Small intestine (tissue), 7 donors: Measurements from ENCODE around the gene SPNS1. TPM values are rescaled to one million over a fixed set of nuclear protein-coding genes. Genes with fewer than 3 reads are reported as not detected.

ENCODE experiments used
- DNase-seq, 2 donors: peaks; one replicate each; pipeline versions ENCODE4 v3.0.0 to v3.0.0-alpha.2; 2013
- FAIRE-seq: peaks from 2 replicates; lab custom pipeline; 2012; peaks lifted over from hg19 to GRCh38; lab: Jason Lieb, UNC
- H3K27ac ChIP-seq, 3 donors: one replicate each; pipeline ENCODE4 v1.5.1; 2013; ENCODE audit warnings: low read length in 2 of 3, mild to moderate bottlenecking in 2 of 3, control low read depth in 1 of 3, inconsistent platforms in 1 of 3, low read depth in 1 of 3, moderate library complexity in 1 of 3
- H3K27me3 ChIP-seq, 3 donors: one replicate each; pipeline ENCODE4 v1.6.1; 2013; ENCODE audit warnings: low read length in 3 of 3, inconsistent platforms in 1 of 3; ENCODE audit not compliant: control insufficient read depth in 3 of 3, insufficient read depth in 3 of 3
- H3K36me3 ChIP-seq, 3 donors: one replicate each; pipeline ENCODE4 v1.6.1; 2013; ENCODE audit warnings: low read length in 3 of 3, inconsistent platforms in 1 of 3, low read depth in 1 of 3, mild to moderate bottlenecking in 1 of 3, moderate library complexity in 1 of 3; ENCODE audit not compliant: control insufficient read depth in 3 of 3, insufficient read depth in 2 of 3
- H3K4me1 ChIP-seq, 3 donors: one replicate each; pipeline ENCODE4 v1.6.1; 2013; ENCODE audit warnings: low read length in 2 of 3, inconsistent platforms in 1 of 3, low read depth in 1 of 3, mild to moderate bottlenecking in 1 of 3, moderate library complexity in 1 of 3; ENCODE audit not compliant: control insufficient read depth in 3 of 3, insufficient read depth in 2 of 3
- H3K4me3 ChIP-seq, 3 donors: one replicate each; pipeline ENCODE4 v1.5.1; 2013; ENCODE audit warnings: low read length in 3 of 3, control low read depth in 1 of 3, inconsistent platforms in 1 of 3, low read depth in 1 of 3, mild to moderate bottlenecking in 1 of 3, moderate library complexity in 1 of 3
- H3K9me3 ChIP-seq, 2 donors: one replicate each; pipeline ENCODE4 v1.6.1; 2013; ENCODE audit warnings: low read depth in 1 of 2, low read length in 1 of 2; ENCODE audit not compliant: control insufficient read depth in 2 of 2, insufficient read depth in 1 of 2
- WGBS, 3 donors: extraction: QIAGEN DNeasy Blood & Tissue Kit; methylation state at CpG; one replicate each; pipeline ENCODE4 v1.1.7; 2013; 5-methylcytosine and 5-hydroxymethylcytosine counted together
- polyA plus RNA-seq, 4 donors: library from polyadenylated mRNA; stranded (reverse) in 3 of 4; unstranded in 1 of 4; fragments of 200-250 nt in 3 of 4; fragments of 120-200 nt in 1 of 4; gene quantifications; one replicate each; pipeline versions ENCODE4 v1.2.1 to v1.2.3, GENCODE V29; 2013
- donor health status: healthy with polysubstance abuse.
- donor health status: control.
- donor health status: control.
- donor health status: Bipolar disorder and iron deficiency.
- donor health status: healthy.

Gene SPNS1
- polyA plus RNA-seq, 4 donors, result 41.7 to 68.8 (median 59.1) TPM

- DNase-seq (peak; percentile 67 to 82), FAIRE-seq (no peak)
- WGBS, 3 donors, result 26 to 73% (median 39%) methylated on average over 3 of the region's 3 CpGs
- H3K9me3 ChIP-seq, result no peaks in the 10 kb centered on the region
- H3K27me3 ChIP-seq, result no peaks in the 10 kb centered on the region
- H3K4me3 ChIP-seq, result no peak overlapping the region
- H3K4me1 ChIP-seq, result no peaks in the 10 kb centered on the region
- no peaks in the 10 kb centered on the region for H3K36me3 ChIP-seq
- peak overlapping the region in 1 of 3 donors; percentile 47 for H3K27ac ChIP-seq
These were observed 40.0 kb downstream of the SPNS1 start for GRCh38 chr16:29014561-29015069.

GRCh38 chr16:29022196-29022595 lies 47.6 kb downstream of the SPNS1 start:
- 76 to 84% (median 81%) methylated on average over 5 of the region's 5 CpGs for WGBS, 3 donors
- no peak overlapping the region for H3K4me3 ChIP-seq
- H3K27ac ChIP-seq, result no peak overlapping the region
- no peaks in the 10 kb centered on the region for H3K27me3 ChIP-seq
- H3K9me3 ChIP-seq, result no peaks in the 10 kb centered on the region
- FAIRE-seq (no peak), DNase-seq (no peak)
- no peaks in the 10 kb centered on the region for H3K36me3 ChIP-seq
- no peaks in the 10 kb centered on the region for H3K4me1 ChIP-seq

GRCh38 chr16:29023279-29024277 lies 49.0 kb downstream of the SPNS1 start:
- Histone ChIP-seq H3K9me3 (no peaks in the 10 kb centered on the region), H3K4me3 (no peak overlapping the region), H3K27ac (no peak overlapping the region), H3K27me3 (no peaks in the 10 kb centered on the region), H3K36me3 (no peaks in the 10 kb centered on the region), H3K4me1 (no peaks in the 10 kb centered on the region)
- DNase-seq (peak in 1 of 2 donors; percentile 17), FAIRE-seq (no peak)
- 68 to 76% (median 74%) methylated on average over 15 of the region's 15 CpGs for WGBS, 3 donors

DNA sequence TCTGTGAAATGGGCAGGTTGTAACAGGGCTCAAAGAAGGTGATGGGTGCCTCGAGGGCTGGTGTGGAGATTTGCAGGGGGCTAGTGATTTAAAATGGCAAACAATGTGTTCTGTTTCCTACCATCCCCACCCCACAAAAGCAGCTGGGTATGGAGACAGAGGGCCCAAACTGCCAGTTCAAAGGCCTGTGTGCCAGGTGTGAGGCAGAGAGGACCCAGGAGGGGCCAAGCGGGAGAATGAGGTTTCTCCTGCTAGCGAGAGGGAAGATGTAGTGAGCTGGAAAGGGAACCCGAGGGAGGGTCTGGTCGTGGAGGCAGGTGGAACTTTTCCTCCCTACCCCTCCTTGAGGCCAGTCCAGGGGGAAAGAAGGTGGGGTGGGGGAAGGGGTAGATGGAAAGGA lies 49.7 kb downstream of the SPNS1 start:
- Histone ChIP-seq H3K27ac (no peak overlapping the region), H3K4me3 (no peak overlapping the region), H3K9me3 (no peaks in the 10 kb centered on the region), H3K27me3 (no peaks in the 10 kb centered on the region), H3K36me3 (no peaks in the 10 kb centered on the region), H3K4me1 (no peaks in the 10 kb centered on the region)
- WGBS, 3 donors, result 55 to 60% (median 59%) methylated on average over 5 of the region's 5 CpGs
- FAIRE-seq, result no peak
- no peak for DNase-seq

- H3K36me3 ChIP-seq, result no peaks in the 10 kb centered on the region
- 48 to 53% (median 53%) methylated on average over 5 of the region's 5 CpGs for WGBS, 3 donors
- H3K27ac ChIP-seq, result no peak overlapping the region
- no peak for DNase-seq
- H3K4me3 ChIP-seq, result no peak overlapping the region
- H3K27me3 ChIP-seq, result no peaks in the 10 kb centered on the region
- no peaks in the 10 kb centered on the region for H3K4me1 ChIP-seq
- H3K9me3 ChIP-seq, result no peaks in the 10 kb centered on the region
- no peak for FAIRE-seq
These were observed 50.6 kb downstream of the SPNS1 start for GRCh38 chr16:29025218-29025617.

GRCh38 chr16:29025735-29026134 lies 51.2 kb downstream of the SPNS1 start:
- no peak overlapping the region for H3K4me3 ChIP-seq
- no peaks in the 10 kb centered on the region for H3K27me3 ChIP-seq
- FAIRE-seq, result no peak
- no peak for DNase-seq
- H3K4me1 ChIP-seq, result no peaks in the 10 kb centered on the region
- H3K36me3 ChIP-seq, result no peaks in the 10 kb centered on the region
- 88 to 95% (median 92%) methylated on average over 4 of the region's 4 CpGs for WGBS, 3 donors
- no peaks in the 10 kb centered on the region for H3K9me3 ChIP-seq
- no peak overlapping the region for H3K27ac ChIP-seq

DNA sequence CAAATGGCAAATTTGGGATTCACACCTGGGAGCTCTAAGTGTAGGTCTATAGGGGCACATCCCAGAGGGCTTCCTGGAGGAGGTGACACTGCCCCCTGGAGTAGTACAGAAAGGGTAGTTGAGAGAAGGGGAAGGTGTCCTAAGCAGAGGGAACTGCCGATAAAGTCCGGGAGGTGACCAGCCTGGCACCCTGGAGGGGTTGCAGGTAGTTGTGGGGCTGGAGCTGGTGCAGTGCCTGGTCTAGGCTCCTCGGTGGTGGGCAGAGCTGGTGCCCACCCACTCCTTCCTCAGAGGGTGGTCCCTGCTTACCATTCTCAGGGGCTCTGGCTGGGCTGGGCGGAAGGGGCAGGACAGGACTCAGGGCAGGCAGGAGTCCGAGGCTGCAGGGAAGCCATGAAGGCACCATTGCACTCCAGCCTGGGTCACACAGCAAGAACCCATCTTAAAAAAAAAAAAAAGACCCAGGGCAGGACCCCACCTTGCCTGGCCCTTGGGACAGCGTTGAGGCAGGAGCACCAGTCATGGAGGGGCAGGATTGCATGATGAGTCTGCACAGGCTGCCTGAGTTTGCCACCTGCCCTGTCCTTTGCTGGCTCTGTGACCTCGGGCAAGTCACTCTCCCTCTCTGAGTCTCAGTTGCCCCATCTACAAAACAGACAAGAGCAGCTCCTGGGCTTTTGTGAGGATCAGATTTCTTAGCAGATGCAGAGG lies 54.0 kb downstream of the SPNS1 start:
- no peaks in the 10 kb centered on the region for H3K4me1 ChIP-seq
- no peaks in the 10 kb centered on the region for H3K27me3 ChIP-seq
- no peak overlapping the region for H3K4me3 ChIP-seq
- DNase-seq, result no peak
- H3K27ac ChIP-seq, result no peak overlapping the region
- 65 to 72% (median 67%) methylated on average over 7 of the region's 7 CpGs for WGBS, 3 donors
- no peak for FAIRE-seq
- H3K36me3 ChIP-seq, result no peaks in the 10 kb centered on the region
- no peaks in the 10 kb centered on the region for H3K9me3 ChIP-seq

DNA sequence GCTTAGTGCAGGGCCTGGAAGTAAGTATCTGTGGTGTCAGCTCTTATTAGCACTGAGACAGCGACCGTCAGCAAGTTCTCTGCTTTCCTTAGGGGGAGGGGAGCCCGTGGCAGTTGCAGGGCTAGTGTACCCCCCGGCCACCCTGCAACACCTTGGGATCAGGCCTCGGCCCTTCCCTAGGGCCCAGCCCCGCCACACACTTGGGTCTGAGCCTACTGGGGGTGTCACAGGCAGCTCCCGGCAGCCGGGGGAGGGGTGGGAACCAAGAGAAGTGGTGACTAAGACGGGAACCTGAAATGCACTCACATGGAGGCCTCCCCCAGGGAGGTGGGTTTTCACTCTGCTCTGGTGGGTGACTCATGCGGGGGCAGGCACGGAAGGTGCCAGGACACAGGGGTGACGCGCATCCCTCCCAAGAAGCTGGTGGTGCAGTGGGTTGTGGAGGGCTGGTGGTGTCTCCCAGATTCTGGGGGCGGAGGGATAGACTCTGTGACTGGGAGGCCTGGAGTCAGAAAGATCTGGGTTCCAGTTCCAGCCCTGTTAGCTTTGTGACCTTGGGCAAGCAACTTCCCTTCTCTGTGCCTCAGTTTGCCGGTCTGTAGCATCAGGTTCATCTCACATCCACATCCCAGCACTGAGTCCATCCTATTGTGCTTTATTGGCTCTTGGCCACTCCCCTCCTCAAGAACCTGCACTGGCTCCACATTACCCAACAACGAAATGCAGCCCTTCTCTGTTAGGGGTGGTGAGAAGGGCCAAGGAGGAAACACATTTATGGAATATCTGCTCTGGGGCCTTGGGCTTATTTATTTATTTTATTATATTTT lies 54.8 kb downstream of the SPNS1 start:
- Histone ChIP-seq H3K27ac (no peak overlapping the region), H3K36me3 (no peaks in the 10 kb centered on the region), H3K9me3 (no peaks in the 10 kb centered on the region), H3K4me1 (no peaks in the 10 kb centered on the region), H3K4me3 (no peak overlapping the region), H3K27me3 (no peaks in the 10 kb centered on the region)
- 42 to 46% (median 46%) methylated on average over 16 of the region's 16 CpGs for WGBS, 3 donors
- DNase-seq (no peak), FAIRE-seq (no peak)
